Fibroblast of mammary gland (primary cell): Measurements from ENCODE around the gene NUP214.

Source experiments
- DNase-seq: peaks from one replicate; pipeline ENCODE4 v3.0.0-alpha.2; 2010; ENCODE audit warnings: low read depth
- H3K4me3 ChIP-seq: 2 replicates; pipeline ENCODE4 v1.5.1; 2011; ENCODE audit warnings: low read depth, mild to moderate bottlenecking, low read length, moderate library complexity; ENCODE audit not compliant: control insufficient read depth
- TF ChIP-seq, protein P1 (sequence below): conservative IDR thresholded peaks from 2 replicates; pipeline ENCODE4 v1.5.1; 2011; ENCODE audit warnings: low read depth, low read length, inconsistent platforms; ENCODE audit not compliant: control insufficient read depth, insufficient read depth

Gene NUP214

DNA sequence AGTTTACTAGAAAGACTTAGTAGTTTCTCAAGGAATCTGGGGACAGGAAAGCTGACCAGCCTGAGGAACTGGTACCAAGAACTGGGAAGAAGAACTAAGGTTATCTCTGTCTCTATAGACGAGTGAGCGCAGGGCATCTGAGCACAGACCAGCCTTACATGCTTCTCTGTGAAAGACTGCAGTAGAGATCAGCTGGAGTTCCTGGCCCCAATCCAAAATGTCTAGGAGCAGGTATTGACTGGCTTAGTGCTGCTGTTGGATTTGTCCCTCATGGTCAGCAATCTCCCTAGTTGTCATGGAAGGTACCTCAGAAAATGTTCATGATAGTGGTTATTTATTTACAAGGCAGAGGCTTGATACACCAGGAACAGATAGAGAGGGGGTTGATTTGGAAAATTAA lies 13.3 kb downstream of the NUP214 start:
- TF ChIP-seq, protein P1, sequence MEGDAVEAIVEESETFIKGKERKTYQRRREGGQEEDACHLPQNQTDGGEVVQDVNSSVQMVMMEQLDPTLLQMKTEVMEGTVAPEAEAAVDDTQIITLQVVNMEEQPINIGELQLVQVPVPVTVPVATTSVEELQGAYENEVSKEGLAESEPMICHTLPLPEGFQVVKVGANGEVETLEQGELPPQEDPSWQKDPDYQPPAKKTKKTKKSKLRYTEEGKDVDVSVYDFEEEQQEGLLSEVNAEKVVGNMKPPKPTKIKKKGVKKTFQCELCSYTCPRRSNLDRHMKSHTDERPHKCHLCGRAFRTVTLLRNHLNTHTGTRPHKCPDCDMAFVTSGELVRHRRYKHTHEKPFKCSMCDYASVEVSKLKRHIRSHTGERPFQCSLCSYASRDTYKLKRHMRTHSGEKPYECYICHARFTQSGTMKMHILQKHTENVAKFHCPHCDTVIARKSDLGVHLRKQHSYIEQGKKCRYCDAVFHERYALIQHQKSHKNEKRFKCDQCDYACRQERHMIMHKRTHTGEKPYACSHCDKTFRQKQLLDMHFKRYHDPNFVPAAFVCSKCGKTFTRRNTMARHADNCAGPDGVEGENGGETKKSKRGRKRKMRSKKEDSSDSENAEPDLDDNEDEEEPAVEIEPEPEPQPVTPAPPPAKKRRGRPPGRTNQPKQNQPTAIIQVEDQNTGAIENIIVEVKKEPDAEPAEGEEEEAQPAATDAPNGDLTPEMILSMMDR = no peak
- DNase-seq = no peak
- no peak overlapping the region for H3K4me3 ChIP-seq

GRCh38 chr9:131140112-131140511 lies 14.7 kb downstream of the NUP214 start:
- H3K4me3 ChIP-seq = no peak overlapping the region
- TF ChIP-seq, protein P1 = no peak
- DNase-seq = no peak

DNA sequence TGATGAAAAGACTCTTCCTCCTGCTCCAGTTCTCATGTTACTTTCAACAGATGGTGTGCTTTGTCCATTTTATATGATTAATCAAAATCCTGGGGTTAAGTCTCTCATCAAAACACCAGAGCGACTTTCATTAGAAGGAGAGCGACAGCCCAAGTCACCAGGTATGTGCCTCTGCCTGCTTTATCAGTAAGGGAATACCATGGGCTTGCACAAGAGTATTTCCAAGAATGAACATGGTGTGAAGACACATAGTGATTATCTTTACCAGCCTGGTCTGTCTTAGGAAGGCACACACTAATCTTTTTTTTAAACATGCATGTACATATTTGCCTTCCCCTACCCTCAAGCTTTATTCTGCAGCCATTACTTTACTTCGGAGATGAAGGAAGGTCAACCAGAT lies 15.2 kb downstream of the NUP214 start:
- TF ChIP-seq, protein P1 = no peak
- no peak for DNase-seq
- H3K4me3 ChIP-seq = no peak overlapping the region

DNA sequence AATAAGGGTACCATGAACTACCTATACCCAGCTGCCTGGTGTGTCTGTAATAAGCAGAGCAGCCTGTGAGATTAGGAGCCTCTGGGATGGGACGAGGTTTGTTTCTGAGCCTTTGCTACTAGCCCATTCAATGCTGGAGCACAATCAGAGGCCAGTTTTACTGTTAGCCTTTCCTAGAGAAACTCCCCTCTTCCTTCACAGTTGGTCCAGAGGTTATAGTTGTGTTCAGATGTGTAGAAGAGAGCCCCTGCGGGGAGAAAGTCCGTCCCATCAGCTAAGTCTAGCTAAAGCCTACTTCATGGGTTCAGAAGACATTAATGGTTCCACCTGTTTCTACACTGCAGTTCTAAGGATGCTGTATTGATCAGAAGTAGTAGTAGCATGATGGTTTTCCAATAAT lies 16.8 kb downstream of the NUP214 start:
- TF ChIP-seq, protein P1 = no peak
- H3K4me3 ChIP-seq = no peak overlapping the region
- DNase-seq = no peak

GRCh38 chr9:131144201-131144600 lies 18.8 kb downstream of the NUP214 start:
- TF ChIP-seq, protein P1 = no peak
- no peak for DNase-seq
- H3K4me3 ChIP-seq = no peak overlapping the region

DNA sequence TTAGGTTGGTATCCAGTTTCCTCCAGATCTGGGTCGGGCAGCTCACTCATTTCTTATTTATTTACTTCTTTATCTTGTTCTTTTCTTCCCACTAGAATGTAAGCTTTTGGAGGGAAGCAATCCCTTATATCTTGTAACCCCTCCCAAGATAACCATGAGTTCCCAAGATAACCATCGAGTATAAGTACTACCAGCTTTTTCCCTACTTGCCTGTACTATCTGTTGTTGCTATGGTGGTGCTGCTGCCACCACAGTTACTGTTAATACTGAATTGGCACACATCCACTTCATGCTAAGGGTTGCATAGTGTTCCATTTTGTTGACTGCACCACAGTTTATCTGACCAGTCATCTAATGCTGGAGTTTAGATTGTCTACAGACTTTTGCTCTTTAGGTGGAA lies 19.9 kb downstream of the NUP214 start:
- no peak for DNase-seq
- no peak overlapping the region for H3K4me3 ChIP-seq
- TF ChIP-seq, protein P1 = no peak

- TF ChIP-seq, protein P1 = no peak
- H3K4me3 ChIP-seq = no peak overlapping the region
- no peak for DNase-seq
Measured at GRCh38 chr9:131146186-131146585, 20.8 kb downstream of the NUP214 start.
